A673 (cell line): ENCODE data around the gene DKKL1. TPM values are rescaled to one million over a fixed set of nuclear protein-coding genes. Genes with fewer than 3 reads are reported as not detected.
A peak's percentile ranks its signal among the peaks of the same experiment; 100 is the strongest.

Experiments used
- BruUV-seq: library from RNA; stranded (reverse); fragments of 400-500 nt; replicated peaks from 2 replicates; lab custom pipeline; 2021; lab: Mats Ljungman, UMichigan
- CTCF ChIA-PET: fragments of 300-600 bp; sonication (Branson Sonifier 250); formaldehyde crosslinking; loops from one replicate; lab custom pipeline; 2022; ENCODE audit warnings: antibody characterized with exemption; lab: Charles Lee
- POLR2A ChIA-PET: fragments of 300-600 bp; sonication (Branson Sonifier 250); formaldehyde crosslinking; loops from one replicate; lab custom pipeline; 2022; ENCODE audit warnings: antibody characterized with exemption; ENCODE audit not compliant: low non-redundant PET; lab: Charles Lee
- DNase-seq: peaks from one replicate; pipeline ENCODE4 v3.0.0-alpha.2; 2015; ENCODE audit warnings: low spot score
- H3K27ac ChIP-seq: fragments of 200-600 bp; sonication (generic); 2 replicates; pipeline ENCODE4 v1.5.1; 2016; ENCODE audit warnings: mixed run types, low read depth, mild to moderate bottlenecking, mixed read lengths, antibody characterized with exemption, low read length; ENCODE audit not compliant: poor library complexity, severe bottlenecking
- H3K27me3 ChIP-seq: fragments of 200-600 bp; sonication (generic); replicated peaks from 2 replicates; pipeline ENCODE4 v1.6.1; 2017; ENCODE audit warnings: mixed run types, low read depth, mild to moderate bottlenecking, mixed read lengths, antibody characterized with exemption, low read length; ENCODE audit not compliant: insufficient read depth, poor library complexity
- H3K36me3 ChIP-seq: fragments of 200-600 bp; sonication (generic); 2 replicates; pipeline ENCODE4 v1.6.1; 2016; ENCODE audit warnings: mixed run types, mild to moderate bottlenecking, mixed read lengths, antibody characterized with exemption, low read length; ENCODE audit not compliant: insufficient read depth, poor library complexity, severe bottlenecking
- H3K4me1 ChIP-seq: fragments of 200-600 bp; sonication (generic); 2 replicates; pipeline ENCODE4 v1.6.1; 2017; ENCODE audit warnings: mixed run types, mild to moderate bottlenecking, mixed read lengths, antibody characterized with exemption, low read length; ENCODE audit not compliant: insufficient read depth, poor library complexity, severe bottlenecking
- H3K4me3 ChIP-seq: fragments of 200-600 bp; sonication (generic); 2 replicates; pipeline ENCODE4 v1.5.1; 2016; ENCODE audit warnings: low read depth, mixed run types, mild to moderate bottlenecking, mixed read lengths, low read length; ENCODE audit not compliant: poor library complexity, severe bottlenecking
- H3K9me3 ChIP-seq: fragments of 200-600 bp; sonication (generic); 2 replicates; pipeline ENCODE4 v1.6.1; 2016; ENCODE audit warnings: mixed run types, low read depth, mild to moderate bottlenecking, mixed read lengths, antibody characterized with exemption, low read length; ENCODE audit not compliant: poor library complexity, severe bottlenecking
- EZH2 ChIP-seq: fragments of 200-600 bp; sonication (generic); IDR thresholded peaks from 2 replicates; pipeline ENCODE4 v1.6.1; 2017; ENCODE audit warnings: borderline replicate concordance, low read depth, mild to moderate bottlenecking, mixed read lengths, antibody characterized with exemption, low read length; ENCODE audit not compliant: poor library complexity, severe bottlenecking
- intact Hi-C: fragments of 100-400 bp; cut with micrococcal nuclease; formaldehyde crosslinking; loops from one replicate; pipeline ENCODE4 v1.10.0; 2022; ENCODE audit not compliant: unreplicated experiment
- total RNA-seq: library from RNA; stranded (reverse); gene quantifications from 2 replicates; pipeline ENCODE4 v1.2.3, GENCODE V29; 2021
- TF ChIP-seq, protein P1 (sequence below): fragments of 300-800, 200-600 bp; sonication (generic); conservative IDR thresholded peaks from 2 replicates; pipeline ENCODE4 v1.5.1; 2017; ENCODE audit warnings: low read depth, mild to moderate bottlenecking, antibody characterized with exemption, low read length, moderate library complexity, mixed read lengths

Gene DKKL1
- total RNA-seq, 1 experiment from 2014 or later: 1.2 TPM

- Histone ChIP-seq H3K9me3 (no peaks in the 10 kb centered on the region), H3K27ac (no peak overlapping the region), H3K4me3 (no peak overlapping the region), H3K36me3 (no peaks in the 10 kb centered on the region), H3K27me3 (no peaks in the 10 kb centered on the region), H3K4me1 (no peaks in the 10 kb centered on the region)
- DNase-seq: no peak
- ChIA-PET POLR2A (no interaction called here), CTCF (no interaction called here)
- BruUV-seq: no TSS peak
- no peak for TF ChIP-seq EZH2
- TF ChIP-seq, protein P1, sequence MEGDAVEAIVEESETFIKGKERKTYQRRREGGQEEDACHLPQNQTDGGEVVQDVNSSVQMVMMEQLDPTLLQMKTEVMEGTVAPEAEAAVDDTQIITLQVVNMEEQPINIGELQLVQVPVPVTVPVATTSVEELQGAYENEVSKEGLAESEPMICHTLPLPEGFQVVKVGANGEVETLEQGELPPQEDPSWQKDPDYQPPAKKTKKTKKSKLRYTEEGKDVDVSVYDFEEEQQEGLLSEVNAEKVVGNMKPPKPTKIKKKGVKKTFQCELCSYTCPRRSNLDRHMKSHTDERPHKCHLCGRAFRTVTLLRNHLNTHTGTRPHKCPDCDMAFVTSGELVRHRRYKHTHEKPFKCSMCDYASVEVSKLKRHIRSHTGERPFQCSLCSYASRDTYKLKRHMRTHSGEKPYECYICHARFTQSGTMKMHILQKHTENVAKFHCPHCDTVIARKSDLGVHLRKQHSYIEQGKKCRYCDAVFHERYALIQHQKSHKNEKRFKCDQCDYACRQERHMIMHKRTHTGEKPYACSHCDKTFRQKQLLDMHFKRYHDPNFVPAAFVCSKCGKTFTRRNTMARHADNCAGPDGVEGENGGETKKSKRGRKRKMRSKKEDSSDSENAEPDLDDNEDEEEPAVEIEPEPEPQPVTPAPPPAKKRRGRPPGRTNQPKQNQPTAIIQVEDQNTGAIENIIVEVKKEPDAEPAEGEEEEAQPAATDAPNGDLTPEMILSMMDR: no peak
- intact Hi-C loops: no loop called here
Measured at GRCh38 chr19:49413348-49413747, 49.7 kb downstream of the DKKL1 start.

- ChIA-PET POLR2A (no interaction called here), CTCF (no interaction called here)
- no peak for TF ChIP-seq EZH2
- TF ChIP-seq, protein P1: no peak
- intact Hi-C loops: no loop called here
- H3K27me3 ChIP-seq: peaks cover 5% of the 10 kb centered on the region
- no peak overlapping the region for H3K4me3 ChIP-seq
- H3K4me1 ChIP-seq: no peaks in the 10 kb centered on the region
- DNase-seq: no peak
- no peaks in the 10 kb centered on the region for H3K36me3 ChIP-seq
- H3K9me3 ChIP-seq: no peaks in the 10 kb centered on the region
- BruUV-seq: no TSS peak
- H3K27ac ChIP-seq: no peak overlapping the region
Measured at GRCh38 chr19:49414256-49414655, 50.6 kb downstream of the DKKL1 start.

DNA sequence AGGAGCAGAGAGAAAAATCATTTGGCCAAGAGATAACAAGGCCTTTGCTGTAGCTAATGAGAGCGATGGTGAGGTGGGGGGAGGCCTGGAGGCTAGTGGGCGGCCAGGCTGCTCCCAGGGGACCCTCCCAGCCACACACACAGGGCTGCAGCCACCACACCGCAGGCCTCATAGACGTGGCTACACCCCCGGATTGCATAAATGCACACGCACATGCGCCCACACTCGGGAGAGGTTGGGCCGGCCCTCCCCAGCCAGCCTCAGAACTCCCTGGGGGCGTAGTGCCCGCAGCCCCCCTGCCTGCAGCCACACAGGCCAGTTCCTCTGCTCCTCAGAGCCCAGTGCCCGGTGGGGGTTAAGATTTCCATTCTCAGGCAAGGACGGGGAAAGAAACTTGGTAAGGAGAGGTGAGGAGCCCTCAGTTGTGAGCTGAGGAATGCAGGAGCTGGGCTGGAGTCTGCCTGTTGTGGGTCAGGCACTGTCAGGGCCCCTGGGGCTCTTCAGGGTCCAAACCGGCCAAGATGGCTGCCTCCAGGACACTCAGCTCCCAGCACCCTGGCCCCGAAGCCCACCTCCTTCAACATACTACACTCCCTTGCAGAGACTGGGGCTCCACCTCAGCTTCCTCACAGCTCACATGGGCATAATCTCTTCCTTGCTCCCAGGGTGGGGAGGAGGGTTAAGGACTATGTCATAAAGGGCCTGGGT, 51.6 kb downstream of the DKKL1 start:
- Histone ChIP-seq H3K4me1 (no peaks in the 10 kb centered on the region), H3K4me3 (no peak overlapping the region), H3K36me3 (no peaks in the 10 kb centered on the region), H3K27me3 (peaks cover 13% of the 10 kb centered on the region), H3K27ac (peak overlapping the region; percentile 28), H3K9me3 (no peaks in the 10 kb centered on the region)
- DNase-seq: no peak
- ChIA-PET POLR2A (no interaction called here), CTCF (no interaction called here)
- BruUV-seq: no TSS peak
- intact Hi-C loops: no loop called here
- TF ChIP-seq EZH2: no peak
- TF ChIP-seq, protein P1: no peak
